NCI-H524 (cell line): ENCODE results near the gene MACROD2.

Experiments
- DNase-seq, 2 experiments: peaks; one replicate each; lab custom pipeline; 2025; lab: John Stamatoyannopoulos, UW

The MACROD2 gene

GRCh38 chr20:15913391-15914025 lies 1918.2 kb downstream of the MACROD2 start:
- DNase-seq = no peak

GRCh38 chr20:15916623-15917022 lies 1921.3 kb downstream of the MACROD2 start:
- DNase-seq = no peak

- no peak for DNase-seq
Measured at GRCh38 chr20:15917283-15917682, 1922.0 kb downstream of the MACROD2 start.

GRCh38 chr20:15918631-15919030 lies 1923.3 kb downstream of the MACROD2 start:
- DNase-seq = no peak

- no peak for DNase-seq
Measured at GRCh38 chr20:15919118-15919517, 1923.8 kb downstream of the MACROD2 start.

- peak in 1 of 2 experiments; percentile 55 for DNase-seq
Measured at GRCh38 chr20:15921930-15922329, 1926.6 kb downstream of the MACROD2 start.

GRCh38 chr20:15922556-15922955 lies 1927.2 kb downstream of the MACROD2 start:
- DNase-seq = no peak

- DNase-seq = no peak
Measured at GRCh38 chr20:15923030-15923776, 1927.9 kb downstream of the MACROD2 start.

- DNase-seq = no peak
Measured at GRCh38 chr20:15924556-15924955, 1929.2 kb downstream of the MACROD2 start.

GRCh38 chr20:15925376-15925775 lies 1930.1 kb downstream of the MACROD2 start:
- peak; percentile 47 to 89 for DNase-seq

- DNase-seq = no peak
Measured at GRCh38 chr20:15927893-15928650, 1932.8 kb downstream of the MACROD2 start.

- no peak for DNase-seq
Measured at GRCh38 chr20:15928946-15929345, 1933.6 kb downstream of the MACROD2 start.

- peak; percentile 43 to 84 for DNase-seq
Measured at GRCh38 chr20:15930311-15931305, 1935.3 kb downstream of the MACROD2 start.

GRCh38 chr20:15931897-15932296 lies 1936.6 kb downstream of the MACROD2 start:
- no peak for DNase-seq

- no peak for DNase-seq
Measured at GRCh38 chr20:15937179-15937578, 1941.9 kb downstream of the MACROD2 start.

- DNase-seq = no peak
Measured at GRCh38 chr20:15938847-15939246, 1943.5 kb downstream of the MACROD2 start.

GRCh38 chr20:15940127-15940526 lies 1944.8 kb downstream of the MACROD2 start:
- DNase-seq = no peak

- DNase-seq = peak in 1 of 2 experiments; percentile 34
Measured at GRCh38 chr20:15942130-15942529, 1946.8 kb downstream of the MACROD2 start.

GRCh38 chr20:15945289-15945688 lies 1950.0 kb downstream of the MACROD2 start:
- no peak for DNase-seq

- no peak for DNase-seq
Measured at GRCh38 chr20:15949391-15949790, 1954.1 kb downstream of the MACROD2 start.

- no peak for DNase-seq
Measured at GRCh38 chr20:15951658-15952057, 1956.3 kb downstream of the MACROD2 start.

GRCh38 chr20:15958142-15958541 lies 1962.8 kb downstream of the MACROD2 start:
- no peak for DNase-seq
